Hepatocyte (in vitro differentiated cells): ENCODE results near the gene ZNF845.
"Not testable (repeated sequence)": the region's sequence is repeated elsewhere in the genome, so short reads cannot be mapped to it uniquely, and the experiment has no call there.

Experiments
- CTCF ChIP-seq: fragments of 200-600 bp; sonication (generic); IDR thresholded peaks from 2 replicates; pipeline ENCODE4 v1.5.1; 2016; ENCODE audit warnings: antibody characterized with exemption, mild to moderate bottlenecking; ENCODE audit not compliant: poor library complexity
- EZH2 ChIP-seq: fragments of 200-600 bp; sonication (generic); IDR thresholded peaks from 2 replicates; pipeline ENCODE4 v1.6.1; 2016; ENCODE audit warnings: antibody characterized with exemption, mild to moderate bottlenecking, borderline replicate concordance
- EZH2phosphoT487 ChIP-seq: fragments of 200-600 bp; sonication (generic); IDR thresholded peaks from one replicate; pipeline ENCODE4 v1.6.1; 2018; ENCODE audit warnings: antibody characterized with exemption, mild to moderate bottlenecking, low read depth, moderate library complexity; ENCODE audit not compliant: unreplicated experiment, severe bottlenecking

GRCh38 chr19:53344403-53344802 is 10.9 kb downstream of the ZNF845 start:
- not testable (repeated sequence) for TF ChIP-seq CTCF, EZH2, EZH2phosphoT487
